ENCODE measurements around the gene VASH1. TPM values are rescaled to one million over a fixed set of nuclear protein-coding genes. Genes with fewer than 3 reads are reported as not detected.

The VASH1 gene
- total and polyA plus RNA-seq, 2 of the 13 experiments (the other 11 are each of a cell fraction or from before 2014, with no cell fraction given) = 0.11 to 0.24 TPM

DNA sequence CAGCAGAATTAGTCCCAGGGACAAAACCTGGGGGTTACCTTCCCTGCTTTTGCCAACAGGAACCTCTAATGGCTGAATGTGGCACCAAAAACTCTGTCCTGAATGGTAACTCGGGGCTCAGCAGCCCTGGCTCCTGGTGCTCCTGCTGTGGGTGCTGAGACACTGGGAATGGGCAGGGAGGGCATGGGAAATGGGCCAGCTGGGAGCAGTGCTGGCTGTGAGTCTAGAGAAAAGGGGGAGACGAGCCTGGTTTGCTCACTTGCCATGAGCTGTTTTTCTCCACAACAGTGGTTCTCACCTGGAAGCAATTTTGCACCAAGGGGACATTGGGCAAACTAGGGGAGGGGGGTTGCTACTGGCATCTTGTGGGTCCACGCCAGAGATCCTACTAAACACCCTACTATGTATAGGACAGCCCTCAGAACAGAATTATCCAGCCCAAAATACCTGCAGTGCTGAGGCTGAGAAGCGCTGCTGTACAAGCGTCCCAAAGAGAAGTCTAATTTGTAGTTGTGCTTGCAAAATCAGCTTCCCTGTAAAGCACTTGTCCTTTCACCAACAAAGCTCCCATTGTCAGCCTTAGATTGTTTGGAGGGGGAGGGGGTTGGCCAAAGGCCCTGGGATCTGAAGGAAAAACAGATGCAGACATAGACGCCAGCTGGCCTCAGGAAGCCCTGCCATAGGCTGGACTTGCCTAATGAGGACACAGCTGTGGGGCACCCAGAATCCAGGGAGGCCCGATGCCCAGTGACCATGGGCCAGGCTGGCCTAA is 68.6 kb downstream of the VASH1 start (continued):
- TF ChIP-seq, protein P1, sequence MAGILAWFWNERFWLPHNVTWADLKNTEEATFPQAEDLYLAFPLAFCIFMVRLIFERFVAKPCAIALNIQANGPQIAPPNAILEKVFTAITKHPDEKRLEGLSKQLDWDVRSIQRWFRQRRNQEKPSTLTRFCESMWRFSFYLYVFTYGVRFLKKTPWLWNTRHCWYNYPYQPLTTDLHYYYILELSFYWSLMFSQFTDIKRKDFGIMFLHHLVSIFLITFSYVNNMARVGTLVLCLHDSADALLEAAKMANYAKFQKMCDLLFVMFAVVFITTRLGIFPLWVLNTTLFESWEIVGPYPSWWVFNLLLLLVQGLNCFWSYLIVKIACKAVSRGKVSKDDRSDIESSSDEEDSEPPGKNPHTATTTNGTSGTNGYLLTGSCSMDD (CRISPR knock-in tag; IDR thresholded peaks at IDR 0.05) = no peak
- no peak for TF ChIP-seq ZNF232 (CRISPR knock-in tag; IDR thresholded peaks at IDR 0.05; ENCODE audit: borderline replicate concordance)
- TF ChIP-seq MLLT10 (CRISPR knock-in tag; IDR thresholded peaks at IDR 0.05) = no peak
- no peak for TF ChIP-seq ZNF431 (CRISPR knock-in tag; IDR thresholded peaks at IDR 0.05; ENCODE audit: borderline replicate concordance, low read depth)
- no peak for TF ChIP-seq MED8 (CRISPR knock-in tag; IDR thresholded peaks at IDR 0.05; ENCODE audit: insufficient replicate concordance)
- TF ChIP-seq ZNF644 (CRISPR knock-in tag; IDR thresholded peaks at IDR 0.05; ENCODE audit: low read depth) = peak; percentile 68; the same call in 1 of the 2 replicates
- no peak for TF ChIP-seq TMF1 (CRISPR knock-in tag; IDR thresholded peaks at IDR 0.05; ENCODE audit: low read depth)
- no peak for TF ChIP-seq CREBL2 (CRISPR knock-in tag; IDR thresholded peaks at IDR 0.05; ENCODE audit: borderline replicate concordance)
- no peak for TF ChIP-seq ZNF749 (CRISPR knock-in tag; IDR thresholded peaks at IDR 0.05; ENCODE audit: borderline replicate concordance)
- no peak for TF ChIP-seq REST (IDR thresholded peaks at IDR 0.05; ENCODE audit: borderline replicate concordance in 1 of 2, low read depth in 1 of 2, low read length in 2 of 2)
- no peak for TF ChIP-seq HIVEP1 (CRISPR knock-in tag; IDR thresholded peaks at IDR 0.05)
- TF ChIP-seq XBP1 (CRISPR knock-in tag; IDR thresholded peaks at IDR 0.05) = no peak
- TF ChIP-seq ZNF557 (CRISPR knock-in tag; IDR thresholded peaks at IDR 0.05) = no peak
- no peak for TF ChIP-seq SNRNP70 (IDR thresholded peaks at IDR 0.05; ENCODE audit: low read depth, low read length)
- TF ChIP-seq ZNF570 (CRISPR knock-in tag; IDR thresholded peaks at IDR 0.05; ENCODE audit: borderline replicate concordance) = no peak
- TF ChIP-seq PRPF4 (IDR thresholded peaks at IDR 0.05; ENCODE audit: low read depth, low read length, poor library complexity, severe bottlenecking) = no peak
- no peak for TF ChIP-seq ZNF776 (CRISPR knock-in tag; IDR thresholded peaks at IDR 0.05)
- no peak for TF ChIP-seq ZNF652 (CRISPR knock-in tag; IDR thresholded peaks at IDR 0.05; ENCODE audit: borderline replicate concordance, low read depth)
- no peak for TF ChIP-seq ZNF761 (CRISPR knock-in tag; conservative IDR thresholded peaks at IDR 0.05)
